HPDE6-E6E7 (cell line): ENCODE measurements around the gene KCNC4.

Experiments used
- DNase-seq: peaks from one replicate; pipeline ENCODE4 v3.0.0; 2011; ENCODE audit warnings: missing footprints; ENCODE audit errors: extremely low spot score

The KCNC4 gene

GRCh38 chr1:110254604-110255391 is 44.7 kb downstream of the KCNC4 start:
- no peak for DNase-seq

GRCh38 chr1:110255392-110255787 is 45.3 kb downstream of the KCNC4 start:
- no peak for DNase-seq

- DNase-seq = no peak
These were observed 48.6 kb downstream of the KCNC4 start for GRCh38 chr1:110258734-110259133.

GRCh38 chr1:110259770-110260169 is 49.7 kb downstream of the KCNC4 start:
- DNase-seq = peak; percentile 88
